ENCODE results near the gene TMX3.

TMX3 gene

GRCh38 chr18:68714712-68715496, at the start of gene TMX3:
TSS of gene TMX3 (minus strand) at chr18:68715108. CDS start at chr18:68714981, 127 bp downstream.
- DNase-seq (ENCODE audit: low read depth in 2 of 2): peak; percentile 81 to 87

GRCh38 chr18:68764016-68764415, 49.1 kb upstream of the TMX3 start:
- DNase-seq (ENCODE audit: low read depth in 2 of 2): no peak

- DNase-seq (ENCODE audit: low read depth in 2 of 2): no peak
These were observed 48.2 kb upstream of the TMX3 start for GRCh38 chr18:68763083-68763482.

DNA sequence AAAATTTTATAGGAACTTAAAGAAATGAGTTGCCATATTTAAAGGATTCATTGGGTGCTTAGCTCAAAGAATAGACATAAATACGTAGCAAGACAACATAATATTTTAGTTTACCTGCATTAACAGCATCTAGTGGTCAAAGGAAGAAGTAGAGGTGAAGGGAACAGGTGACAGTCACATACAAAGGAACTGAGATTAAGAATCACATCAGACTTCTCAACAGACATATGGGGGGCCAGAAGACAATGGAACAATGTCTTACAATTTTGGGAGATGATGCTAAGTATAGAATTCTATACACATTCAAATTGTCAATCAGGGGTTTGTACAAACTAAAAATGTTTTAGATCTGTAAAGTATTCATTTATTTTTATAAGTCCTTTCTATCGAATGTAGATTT, 44.4 kb upstream of the TMX3 start:
- no peak for DNase-seq (ENCODE audit: low read depth in 2 of 2)

DNA sequence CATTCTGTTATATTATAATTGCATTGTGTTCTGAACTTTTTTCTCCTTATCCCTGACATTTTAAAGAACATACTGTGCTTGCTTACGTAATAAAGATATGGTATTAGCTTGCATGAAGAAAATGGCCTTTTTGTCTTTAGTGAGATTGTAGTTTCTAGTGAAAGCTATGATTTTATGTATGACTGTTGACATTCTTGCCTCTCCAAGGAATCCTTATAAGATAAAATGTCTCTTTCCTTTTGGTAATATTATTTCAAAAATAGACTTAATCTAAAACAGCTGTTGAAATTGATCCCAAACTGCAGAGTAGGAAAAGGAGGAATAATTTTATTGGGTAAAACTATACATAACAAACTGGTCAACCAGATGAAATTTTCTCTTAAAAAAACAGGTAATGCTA, 42.2 kb upstream of the TMX3 start:
- DNase-seq (ENCODE audit: low read depth in 2 of 2): no peak

DNA sequence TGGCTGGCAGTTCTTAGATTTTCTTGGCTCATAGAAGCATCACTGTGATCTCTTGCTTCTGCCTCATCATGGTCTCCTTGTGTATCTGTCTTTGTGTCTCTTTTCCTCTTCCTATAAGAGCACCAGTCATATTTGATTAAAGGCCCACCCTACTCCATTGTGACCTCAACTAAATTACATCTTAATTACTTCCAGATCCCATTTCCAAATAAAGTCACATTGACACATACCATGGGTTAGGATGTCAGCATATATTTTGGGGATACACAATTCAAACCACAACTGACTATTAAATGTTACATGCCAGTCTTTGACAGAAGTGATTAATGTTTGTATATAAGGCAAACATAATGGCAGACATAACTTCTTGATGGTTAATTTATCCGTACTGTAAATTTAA, 27.3 kb upstream of the TMX3 start:
- DNase-seq (ENCODE audit: low read depth in 2 of 2): no peak

GRCh38 chr18:68740966-68741365, 26.1 kb upstream of the TMX3 start:
- no peak for DNase-seq (ENCODE audit: low read depth in 2 of 2)

GRCh38 chr18:68739462-68739861, 24.6 kb upstream of the TMX3 start:
- DNase-seq (ENCODE audit: low read depth in 2 of 2): no peak

DNA sequence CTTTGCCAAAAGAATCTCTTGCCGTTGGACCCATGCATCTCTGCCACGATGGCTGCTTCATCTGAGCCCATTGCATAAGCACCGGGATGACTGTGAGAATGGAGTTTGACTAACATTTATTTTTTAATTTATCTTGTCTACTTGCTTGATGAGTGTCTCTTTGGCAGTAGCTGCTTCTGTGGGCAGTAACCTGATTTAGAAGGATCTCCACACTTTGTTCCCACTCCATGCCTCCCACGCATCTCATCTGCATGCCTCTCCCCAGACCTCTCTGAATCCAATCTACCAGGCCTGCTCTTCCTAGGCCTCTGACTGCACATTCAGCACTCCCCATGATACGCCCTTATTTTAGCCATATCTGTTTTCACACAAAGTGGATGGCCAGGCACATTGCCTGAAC, 23.7 kb upstream of the TMX3 start:
- no peak for DNase-seq (ENCODE audit: low read depth in 2 of 2)

- no peak for DNase-seq (ENCODE audit: low read depth in 2 of 2)
These were observed 20.8 kb upstream of the TMX3 start for GRCh38 chr18:68735483-68736343.

DNA sequence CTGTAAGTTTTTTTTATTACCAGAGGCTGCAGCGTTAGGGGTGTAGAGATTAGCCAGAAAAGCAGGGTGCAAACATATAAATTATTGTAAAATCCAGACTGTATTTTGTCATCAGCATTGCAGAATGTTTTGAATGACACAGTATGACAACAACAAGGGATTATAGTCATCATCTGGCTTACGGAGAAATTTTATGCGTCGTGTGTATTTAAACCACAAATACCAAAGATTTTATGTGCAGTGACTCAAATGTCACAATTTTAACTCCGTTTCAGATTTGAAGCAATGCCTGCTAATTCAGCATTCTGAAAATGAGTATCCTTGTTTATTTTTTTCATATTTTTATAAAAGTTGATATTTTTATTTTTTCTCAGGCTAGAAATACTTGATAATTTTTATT, 19.4 kb upstream of the TMX3 start:
- no peak for DNase-seq (ENCODE audit: low read depth in 2 of 2)

- DNase-seq (ENCODE audit: low read depth in 2 of 2): no peak
These were observed 18.8 kb upstream of the TMX3 start for GRCh38 chr18:68733707-68734106.

DNA sequence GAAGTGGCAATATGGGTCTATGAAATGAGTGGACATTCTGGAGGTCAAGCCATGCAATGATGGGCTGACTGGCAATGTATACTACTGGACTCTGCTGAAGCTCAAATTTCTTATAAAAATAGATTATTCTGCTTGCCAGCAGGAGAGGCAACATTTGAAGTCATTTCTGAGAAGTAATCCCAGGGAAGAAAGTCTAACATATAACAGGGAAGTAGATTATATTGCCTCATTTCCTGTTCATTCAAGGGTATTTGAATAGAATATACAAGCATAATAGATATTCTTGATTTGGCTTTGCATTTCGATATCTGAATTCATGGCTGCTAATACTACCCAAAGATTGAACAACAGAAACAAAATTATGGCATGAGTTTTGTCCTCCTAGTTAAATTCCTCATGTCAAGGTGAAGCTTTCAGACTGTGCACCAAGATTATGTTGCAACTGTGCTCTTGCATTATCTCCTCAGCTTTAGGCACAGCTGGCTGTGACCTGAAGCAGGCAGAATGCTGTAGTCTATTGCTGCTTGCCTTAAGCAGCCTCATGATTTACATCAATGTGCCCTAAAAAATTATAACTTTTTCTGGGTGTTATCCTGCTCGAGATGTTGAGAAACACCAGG, 13.3 kb upstream of the TMX3 start:
- DNase-seq (ENCODE audit: low read depth in 2 of 2): no peak

GRCh38 chr18:68727506-68727905, 12.6 kb upstream of the TMX3 start:
- DNase-seq (ENCODE audit: low read depth in 2 of 2): no peak

- no peak for DNase-seq (ENCODE audit: low read depth in 2 of 2)
These were observed 10.4 kb upstream of the TMX3 start for GRCh38 chr18:68725346-68725745.

GRCh38 chr18:68724021-68724420, 9.1 kb upstream of the TMX3 start:
- DNase-seq (ENCODE audit: low read depth in 2 of 2): no peak

GRCh38 chr18:68723539-68723938, 8.6 kb upstream of the TMX3 start:
- DNase-seq (ENCODE audit: low read depth in 2 of 2): no peak

DNA sequence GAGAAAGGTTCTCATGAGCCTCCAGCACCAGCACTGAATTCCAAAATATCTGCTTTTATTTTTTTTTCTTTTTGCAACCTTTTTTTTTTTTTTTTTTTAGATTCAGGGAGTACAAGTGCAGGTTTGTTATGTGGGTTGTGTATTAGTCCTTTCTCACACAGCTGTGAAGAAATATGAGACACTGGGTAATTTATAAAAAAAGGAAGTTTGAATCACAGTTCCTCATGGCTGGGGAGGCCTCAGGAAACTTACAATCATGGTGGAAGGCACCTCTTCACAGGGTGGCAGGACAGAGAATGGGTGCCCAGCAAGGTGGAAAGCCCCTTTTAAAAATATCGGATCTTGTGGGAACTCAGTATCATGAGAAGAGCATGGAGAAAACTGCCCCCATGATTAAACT, 7.9 kb upstream of the TMX3 start:
- no peak for DNase-seq (ENCODE audit: low read depth in 2 of 2)

GRCh38 chr18:68721681-68722583, 7.0 kb upstream of the TMX3 start:
- DNase-seq (ENCODE audit: low read depth in 2 of 2): no peak

- DNase-seq (ENCODE audit: low read depth in 2 of 2): no peak
These were observed 569 bp downstream of the TMX3 start for GRCh38 chr18:68714366-68714711.

GRCh38 chr18:68713796-68714195, 1.1 kb downstream of the TMX3 start:
- no peak for DNase-seq (ENCODE audit: low read depth in 2 of 2)

DNA sequence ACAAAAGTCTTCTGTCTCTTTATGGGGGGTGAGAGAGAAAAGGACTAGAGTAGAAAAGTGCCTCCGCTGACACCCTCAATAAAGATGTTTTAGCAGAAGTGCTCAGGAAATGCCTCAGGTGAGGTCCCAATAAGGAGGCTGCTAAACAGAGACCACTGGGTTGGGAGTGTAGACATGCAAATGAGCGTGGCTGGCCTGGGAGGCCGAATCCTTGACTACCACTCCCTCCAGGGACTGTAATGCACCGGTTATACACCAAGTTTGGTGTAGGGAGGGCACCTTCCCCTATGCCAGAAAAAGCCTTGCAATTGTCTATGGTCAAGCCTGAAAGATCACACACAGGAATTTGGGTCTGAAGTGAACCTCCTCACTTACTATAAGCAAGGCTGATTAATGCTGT, 1.8 kb downstream of the TMX3 start:
- DNase-seq (ENCODE audit: low read depth in 2 of 2): no peak
